GM19395 (cell line): ENCODE results near the gene RPL9.
"Not testable (repeated sequence)": the region's sequence is repeated elsewhere in the genome, so short reads cannot be mapped to it uniquely, and the experiment has no call there.

Experiments
- ATAC-seq: cut with Tn5 transposase; IDR thresholded peaks from one replicate; pipeline ENCODE4 v1.9.1; 2021; ENCODE audit warnings: mild to moderate bottlenecking, moderate library complexity; ENCODE audit not compliant: unreplicated experiment

RPL9 gene

DNA sequence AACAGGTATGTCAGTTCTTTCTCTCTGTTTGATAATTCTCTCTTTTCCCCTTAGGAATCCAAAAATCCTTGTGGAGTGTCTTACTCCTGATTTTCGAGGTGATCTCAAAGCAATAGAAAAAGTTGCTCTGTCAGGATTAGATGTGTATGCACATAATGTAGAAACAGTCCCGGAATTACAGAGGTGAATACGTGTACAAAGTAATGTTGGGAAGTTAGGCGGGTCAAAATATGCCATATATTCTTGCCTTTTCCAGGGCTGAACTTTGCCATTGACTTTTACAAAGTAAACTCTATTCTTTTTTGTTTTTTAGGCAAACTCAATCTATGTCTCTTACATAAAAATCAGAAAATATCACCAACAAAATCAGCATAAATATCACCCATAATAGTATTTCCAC is 8.7 kb upstream of the RPL9 start:
- ATAC-seq = no peak

GRCh38 chr4:39466747-39467146 is 8.0 kb upstream of the RPL9 start:
- no peak for ATAC-seq

- no peak for ATAC-seq
These were observed 6.3 kb upstream of the RPL9 start for GRCh38 chr4:39464886-39465501.

DNA sequence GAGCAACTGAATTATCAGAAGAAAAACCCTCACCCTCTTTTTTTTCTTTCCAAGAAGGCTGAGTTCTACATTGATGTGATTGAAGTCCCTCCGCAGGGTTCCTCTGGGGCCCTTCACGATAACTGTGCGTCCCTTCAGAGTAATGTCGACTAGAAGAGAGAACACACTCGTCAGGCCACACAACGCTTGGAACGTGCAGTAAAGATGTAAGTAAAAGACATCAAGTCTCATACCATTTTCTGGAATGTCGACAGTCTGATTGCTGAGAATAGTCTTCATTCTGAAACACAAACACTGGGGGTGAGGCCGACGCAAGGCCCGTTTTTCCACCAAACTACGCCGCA is 589 bp downstream of the RPL9 start:
- not testable (repeated sequence) for ATAC-seq

GRCh38 chr4:39456946-39457763 is 1.6 kb downstream of the RPL9 start:
- no peak for ATAC-seq

- no peak for ATAC-seq
These were observed 3.2 kb downstream of the RPL9 start for GRCh38 chr4:39455486-39455885.

GRCh38 chr4:39453738-39454137 is 5.0 kb downstream of the RPL9 start:
- ATAC-seq = no peak

GRCh38 chr4:39452860-39453587 is 5.7 kb downstream of the RPL9 start:
- ATAC-seq = no peak

DNA sequence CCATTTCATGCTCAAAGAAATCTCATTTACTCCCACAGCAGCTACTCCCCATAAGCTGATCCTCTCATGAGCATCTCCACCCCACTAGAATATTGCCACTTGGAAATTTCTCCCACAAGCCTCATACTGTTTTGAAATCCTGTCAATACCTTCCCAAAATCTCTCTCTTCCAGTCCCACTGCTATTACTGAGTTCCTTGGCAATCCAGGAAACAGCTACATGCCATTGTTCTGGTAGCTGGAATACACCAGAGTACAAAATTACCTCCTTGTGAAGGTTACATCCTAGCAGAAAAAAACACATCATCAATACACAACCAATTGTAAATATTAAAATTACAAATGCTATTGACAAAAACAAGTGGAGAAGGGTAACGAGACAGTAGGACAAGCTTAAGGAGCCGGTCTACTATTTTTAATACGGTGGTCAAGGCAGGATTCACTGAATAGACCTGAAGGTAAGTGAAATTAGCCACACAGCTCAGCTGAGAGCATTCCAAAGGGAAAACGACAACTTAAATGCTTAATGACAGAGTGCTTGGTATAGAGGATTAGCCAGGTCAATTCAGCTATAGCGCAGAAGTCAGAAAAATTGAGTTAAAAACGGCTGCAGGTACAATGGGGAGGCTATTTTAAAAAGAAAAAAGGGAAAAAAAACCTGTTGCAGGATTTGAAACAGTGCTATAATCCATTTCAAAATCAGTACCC is 6.4 kb downstream of the RPL9 start:
- ATAC-seq = no peak

DNA sequence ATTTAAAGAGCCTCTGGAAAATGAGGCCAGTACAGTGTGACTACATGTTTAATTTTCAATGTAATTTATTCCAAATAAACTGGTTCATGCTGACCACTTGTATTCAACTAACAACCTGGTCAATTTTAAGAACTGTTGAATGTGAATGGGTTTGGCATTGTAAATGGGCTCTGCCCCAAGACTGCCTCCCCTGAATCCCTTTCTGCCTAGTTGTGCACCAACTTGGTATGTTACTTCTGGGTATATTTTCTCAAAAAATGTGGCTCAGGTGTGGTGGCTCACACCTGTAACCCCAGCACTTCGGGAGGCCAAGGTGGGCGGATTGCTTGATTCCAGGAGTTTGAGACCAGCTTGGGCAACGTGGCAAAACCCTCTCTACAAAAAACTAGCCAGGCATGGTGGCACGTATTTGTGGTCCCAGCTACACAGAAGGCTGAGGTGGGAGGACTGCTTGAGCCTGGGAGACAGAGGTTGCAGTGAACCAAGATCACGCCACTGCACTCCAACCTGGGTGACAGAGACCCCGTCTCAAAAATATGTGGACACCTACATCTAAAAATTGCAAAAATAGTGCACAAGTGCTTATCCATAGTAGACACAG is 7.2 kb downstream of the RPL9 start:
- ATAC-seq = no peak

DNA sequence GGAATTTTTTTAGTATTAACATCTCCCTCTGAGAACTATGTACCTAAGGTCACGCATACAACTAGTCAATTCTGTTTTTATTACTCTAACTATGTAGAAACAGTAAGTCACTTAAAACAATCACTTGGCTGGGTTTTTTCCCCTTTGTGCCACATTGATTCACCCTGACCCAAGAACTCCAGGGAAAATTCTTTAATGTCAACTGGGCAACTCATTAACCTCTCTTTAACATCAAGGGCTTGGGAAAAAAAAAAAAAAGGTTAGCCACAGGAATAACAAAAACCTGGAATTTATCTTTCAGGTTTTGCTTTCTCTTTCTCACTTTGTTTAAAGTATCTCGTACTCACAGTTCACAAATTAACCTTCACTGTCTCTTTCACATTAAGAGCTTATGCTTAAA is 8.1 kb downstream of the RPL9 start:
- no peak for ATAC-seq

- peak; percentile 86 for ATAC-seq
These were observed 11.7 kb downstream of the RPL9 start for GRCh38 chr4:39446842-39447573.

- no peak for ATAC-seq
These were observed 12.3 kb downstream of the RPL9 start for GRCh38 chr4:39446483-39446841.

- no peak for ATAC-seq
These were observed 15.7 kb downstream of the RPL9 start for GRCh38 chr4:39442998-39443397.

GRCh38 chr4:39441593-39441992 is 17.1 kb downstream of the RPL9 start:
- ATAC-seq = no peak

GRCh38 chr4:39435659-39436563 is 22.8 kb downstream of the RPL9 start:
- no peak for ATAC-seq

DNA sequence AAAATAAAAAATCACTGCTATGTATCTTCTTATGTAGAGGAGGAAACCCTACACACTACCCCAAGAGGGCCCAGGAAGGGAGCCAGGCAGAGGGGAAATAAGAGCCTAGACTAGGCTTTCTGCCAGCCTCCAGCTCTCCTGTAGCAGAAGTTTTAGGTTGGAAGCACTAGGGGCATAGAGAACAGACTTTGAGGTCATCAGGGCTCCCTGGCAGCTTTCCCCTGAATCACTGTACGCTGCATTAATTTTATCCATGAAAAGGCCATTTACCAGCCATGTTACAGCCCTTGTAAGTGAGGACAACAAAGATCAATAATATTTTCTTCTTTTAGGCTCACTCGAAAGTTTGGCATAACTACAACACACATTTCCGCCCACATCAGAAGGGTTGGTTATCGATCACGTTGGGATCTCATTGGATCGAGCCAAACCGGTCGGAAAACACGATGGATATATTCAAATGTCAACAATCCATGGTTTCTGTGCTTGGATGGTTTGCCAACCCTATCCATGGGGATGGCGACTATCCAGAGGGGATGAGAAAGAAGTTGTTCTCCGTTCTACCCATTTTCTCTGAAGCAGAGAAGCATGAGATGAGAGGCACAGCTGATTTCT is 24.7 kb downstream of the RPL9 start:
- no peak for ATAC-seq

GRCh38 chr4:39429476-39430334 is 29.0 kb downstream of the RPL9 start:
- ATAC-seq = no peak
